RCC 7860 (cell line): ENCODE data around the gene MTF1.

Experiments used
- DNase-seq: peaks from one replicate; pipeline ENCODE4 v3.0.0-alpha.2; 2015; ENCODE audit warnings: low spot score
- FAIRE-seq: peaks from 2 replicates; lab custom pipeline; 2012; peaks lifted over from hg19 to GRCh38; lab: Jason Lieb, UNC

The MTF1 gene

DNA sequence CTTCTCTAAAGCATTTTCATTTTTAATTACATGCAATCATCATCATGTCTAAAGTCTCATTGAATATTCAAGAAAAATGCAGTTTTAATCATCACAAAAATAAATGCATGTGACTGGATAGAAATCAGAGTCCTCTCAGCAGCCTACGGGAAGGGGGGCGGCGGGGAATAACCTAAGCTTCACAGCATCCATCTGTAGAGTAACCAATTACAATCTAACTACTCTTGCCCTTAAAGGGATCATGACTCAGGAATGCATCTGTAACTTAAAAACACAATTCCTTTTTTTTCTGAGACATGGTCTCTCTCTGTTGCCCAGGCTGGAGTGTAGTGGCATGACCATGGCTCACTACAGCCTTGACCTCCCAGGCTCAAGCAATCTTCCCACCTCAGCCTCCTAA lies 22.6 kb downstream of the MTF1 start:
- no peak for FAIRE-seq
- no peak for DNase-seq

DNA sequence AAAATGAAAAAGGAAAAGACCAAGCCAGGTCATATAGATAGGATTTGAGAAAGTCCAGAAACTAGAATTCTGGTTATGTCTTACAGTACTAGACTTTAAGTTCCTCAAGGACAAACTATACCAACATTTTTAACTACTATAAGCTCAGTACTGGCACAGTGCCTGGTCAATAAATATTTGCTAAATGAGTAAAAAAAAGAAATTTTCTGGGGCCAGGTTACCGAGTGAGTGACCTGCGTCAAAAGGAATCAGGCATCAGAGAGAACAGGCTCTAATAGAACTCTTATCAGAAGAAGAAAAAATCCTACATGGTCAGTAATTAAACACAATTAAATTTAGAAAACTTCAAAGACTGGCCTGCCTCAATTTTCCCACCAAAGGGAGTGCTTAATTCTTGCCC lies 27.6 kb downstream of the MTF1 start:
- FAIRE-seq (no peak), DNase-seq (no peak)

GRCh38 chr1:37831109-37831508 lies 28.3 kb downstream of the MTF1 start:
- DNase-seq, result no peak
- no peak for FAIRE-seq

DNA sequence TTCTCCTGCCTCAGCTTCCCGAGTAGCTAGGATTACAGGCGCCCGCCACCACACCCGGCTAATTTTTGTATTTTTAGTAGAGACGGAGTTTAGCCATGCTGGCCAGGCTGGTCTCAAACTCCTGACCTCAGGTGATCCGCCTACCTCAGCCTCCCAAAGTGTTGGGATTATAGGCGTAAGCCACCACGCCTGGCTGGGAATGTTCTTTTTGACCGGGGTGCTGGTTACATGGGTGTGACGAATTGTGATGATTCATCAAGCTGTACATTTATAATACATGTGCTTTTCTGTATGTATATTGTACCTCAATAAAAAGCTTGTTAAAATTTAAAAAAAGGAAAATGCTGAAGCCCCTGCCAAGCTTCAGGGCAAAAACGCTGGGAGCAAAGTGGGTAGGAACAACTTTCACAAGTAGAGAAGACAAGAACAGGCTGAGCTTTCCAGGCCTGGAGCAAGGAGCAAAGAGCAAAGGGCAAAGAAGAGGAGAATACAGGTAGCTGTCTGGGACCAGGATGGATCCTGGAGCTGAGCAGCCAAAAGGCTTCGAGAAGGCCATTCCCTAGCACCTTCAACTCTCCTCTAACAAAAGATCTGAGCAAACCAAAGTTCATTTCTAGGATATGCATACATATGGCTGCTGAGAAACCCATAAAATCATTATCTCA lies 30.9 kb downstream of the MTF1 start:
- FAIRE-seq, result no peak

GRCh38 chr1:37825506-37825905 lies 33.9 kb downstream of the MTF1 start:
- DNase-seq (no peak), FAIRE-seq (no peak)

More for the DNA sequence above, 30.9 kb downstream of the MTF1 start:
- DNase-seq, result no peak

GRCh38 chr1:37824001-37824400 lies 35.4 kb downstream of the MTF1 start:
- DNase-seq (no peak), FAIRE-seq (no peak)

DNA sequence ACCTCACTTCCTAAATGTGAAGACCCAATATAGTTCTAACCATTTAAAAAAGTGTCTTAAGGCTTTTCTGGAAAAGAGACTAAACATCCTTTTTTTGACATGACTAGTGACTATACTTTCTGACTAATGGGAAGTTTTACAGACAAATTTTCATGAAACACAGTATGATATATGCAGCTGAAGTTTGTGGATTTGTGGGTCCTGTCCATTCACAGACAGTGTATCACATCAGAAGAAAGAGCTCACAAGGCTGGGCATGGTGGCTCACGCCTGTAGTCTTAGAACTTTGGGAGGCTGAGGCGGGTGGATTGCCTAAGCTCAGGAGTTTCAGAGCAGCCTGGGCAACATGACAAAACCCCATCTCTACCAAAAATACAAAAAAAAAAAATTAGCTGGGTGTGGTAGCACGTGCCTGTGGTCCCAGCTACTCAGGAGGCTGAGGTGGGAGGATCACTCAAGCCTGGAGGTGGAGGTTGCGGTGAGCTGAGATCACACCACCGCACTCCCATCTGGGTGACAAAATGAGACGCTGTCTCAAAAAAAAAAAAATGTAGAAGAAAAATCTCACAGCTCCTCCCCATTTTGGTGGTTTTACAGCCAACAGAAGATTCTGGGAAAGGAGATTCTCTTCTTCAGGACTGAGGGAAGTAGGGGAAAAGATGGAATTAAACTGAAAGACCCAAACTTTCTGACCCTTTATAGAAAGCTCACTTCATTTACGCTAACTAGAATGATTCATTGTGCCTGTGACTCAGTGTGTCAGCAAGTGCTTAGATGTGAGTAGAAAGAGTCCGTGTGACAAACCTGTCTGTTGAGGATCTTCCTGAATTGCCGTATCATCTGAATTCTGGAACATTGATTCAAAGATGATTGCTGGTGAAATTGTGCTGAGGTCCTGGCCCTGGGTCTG lies 36.2 kb downstream of the MTF1 start:
- DNase-seq (peak; percentile 17), FAIRE-seq (no peak)

DNA sequence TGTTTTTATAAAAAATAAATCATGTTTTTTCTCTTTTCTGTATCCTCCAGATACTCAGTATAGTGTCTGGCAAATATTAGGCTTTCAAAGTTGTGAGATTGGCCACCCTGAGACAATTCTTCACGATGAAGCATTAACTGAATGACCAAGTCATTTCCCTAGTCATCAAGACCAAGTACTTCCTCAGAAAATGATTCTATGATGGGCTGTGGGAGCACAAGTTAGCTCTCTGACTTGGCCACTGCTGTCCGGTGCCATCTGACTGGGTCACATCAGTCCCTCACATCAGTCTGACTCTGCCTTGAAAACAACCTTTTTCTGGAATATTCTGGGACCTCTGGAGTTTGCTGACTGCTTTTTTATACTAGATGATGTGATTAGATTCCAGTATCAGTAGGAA lies 37.9 kb downstream of the MTF1 start:
- FAIRE-seq, result no peak
- DNase-seq, result no peak

- no peak for DNase-seq
- no peak for FAIRE-seq
Measured at GRCh38 chr1:37817481-37817880, 41.9 kb downstream of the MTF1 start.

GRCh38 chr1:37814252-37814651 lies 45.1 kb downstream of the MTF1 start:
- FAIRE-seq, result no peak

GRCh38 chr1:37813529-37814145 lies 45.8 kb downstream of the MTF1 start:
- no peak for FAIRE-seq
- DNase-seq, result no peak

More at GRCh38 chr1:37814252-37814651, 45.1 kb downstream of the MTF1 start:
- no peak for DNase-seq

GRCh38 chr1:37811027-37811655 lies 48.3 kb downstream of the MTF1 start:
- FAIRE-seq (peak; percentile 45), DNase-seq (peak; percentile 58)

DNA sequence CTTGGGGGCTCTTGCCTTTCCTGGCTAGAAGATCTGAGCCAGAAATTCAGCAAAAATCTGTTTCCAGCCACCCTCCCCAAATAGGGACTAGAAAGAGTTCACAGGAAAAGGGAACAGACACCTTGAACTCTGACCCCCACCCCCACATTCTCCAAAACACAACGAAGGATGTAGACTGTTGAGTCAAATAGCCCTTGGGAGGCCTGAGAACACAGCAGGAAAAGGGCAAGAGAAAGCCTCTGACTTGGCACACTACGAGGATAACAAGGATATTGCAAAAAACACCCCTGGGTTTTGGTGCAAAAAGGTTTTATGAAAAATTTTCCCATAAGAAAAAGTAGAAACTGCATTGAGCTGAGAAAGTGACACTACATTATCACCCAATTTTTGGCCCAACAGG lies 49.5 kb downstream of the MTF1 start:
- DNase-seq (no peak), FAIRE-seq (no peak)

- no peak for FAIRE-seq
- DNase-seq, result peak; percentile 56
Measured at GRCh38 chr1:37808369-37809319, 50.7 kb downstream of the MTF1 start.

DNA sequence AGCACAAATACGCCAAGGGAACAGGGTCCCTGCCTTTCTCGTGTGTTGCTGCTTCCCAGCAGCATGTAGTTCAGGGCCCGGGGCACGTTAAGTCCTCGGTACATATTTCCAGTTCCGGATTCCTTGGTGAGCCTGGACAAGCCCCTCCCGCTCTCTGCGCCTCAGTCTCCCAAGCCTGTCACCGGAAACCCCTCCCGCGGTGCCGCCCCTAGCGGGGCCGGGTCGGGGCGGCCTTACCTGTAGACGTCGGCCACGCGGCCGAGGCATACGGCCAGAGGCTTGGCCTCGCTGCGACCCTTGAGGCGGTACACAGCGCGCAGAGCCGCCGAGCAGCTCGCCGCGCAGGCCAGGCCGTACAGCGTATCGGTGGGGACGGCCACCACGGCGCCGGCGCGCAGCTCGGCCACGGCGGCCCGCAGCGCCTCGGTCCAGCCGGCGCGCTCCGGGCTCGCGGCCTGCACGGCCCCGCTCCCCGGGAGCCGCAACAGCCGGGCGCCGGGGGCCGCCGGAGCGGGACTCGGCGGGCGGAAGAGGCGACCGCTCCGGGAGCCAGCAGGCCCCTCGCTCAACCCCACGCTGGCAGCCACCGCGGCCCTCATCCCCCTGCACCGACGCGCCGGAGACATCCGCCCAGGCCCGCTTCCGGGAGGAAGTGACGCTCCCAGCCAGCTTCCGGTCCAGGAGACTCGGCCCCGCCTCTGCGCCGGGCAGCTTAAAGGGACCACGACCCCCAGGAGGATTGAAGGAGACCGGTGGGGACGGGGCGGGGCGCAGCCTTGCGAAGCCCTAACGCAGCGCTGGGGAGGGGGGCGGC lies 51.6 kb downstream of the MTF1 start, which contains the start of the genes C1orf122 and YRDC:
Gene C1orf122, plus strand, starts transcription at position 236 of the 814 bp plus-strand sequence. CDS start 615 bp downstream, outside the sequence.
Gene YRDC, minus strand, starts transcription at position 654 of the 814 bp plus-strand sequence. Its CDS starts 28 bp downstream, at position 626.
- FAIRE-seq (no peak), DNase-seq (peak; percentile 79)

GRCh38 chr1:37807220-37807554 lies 52.2 kb downstream of the MTF1 start:
- FAIRE-seq (no peak), DNase-seq (no peak)

- FAIRE-seq, result no peak
- no peak for DNase-seq
Measured at GRCh38 chr1:37802439-37802838, 57.0 kb downstream of the MTF1 start.

DNA sequence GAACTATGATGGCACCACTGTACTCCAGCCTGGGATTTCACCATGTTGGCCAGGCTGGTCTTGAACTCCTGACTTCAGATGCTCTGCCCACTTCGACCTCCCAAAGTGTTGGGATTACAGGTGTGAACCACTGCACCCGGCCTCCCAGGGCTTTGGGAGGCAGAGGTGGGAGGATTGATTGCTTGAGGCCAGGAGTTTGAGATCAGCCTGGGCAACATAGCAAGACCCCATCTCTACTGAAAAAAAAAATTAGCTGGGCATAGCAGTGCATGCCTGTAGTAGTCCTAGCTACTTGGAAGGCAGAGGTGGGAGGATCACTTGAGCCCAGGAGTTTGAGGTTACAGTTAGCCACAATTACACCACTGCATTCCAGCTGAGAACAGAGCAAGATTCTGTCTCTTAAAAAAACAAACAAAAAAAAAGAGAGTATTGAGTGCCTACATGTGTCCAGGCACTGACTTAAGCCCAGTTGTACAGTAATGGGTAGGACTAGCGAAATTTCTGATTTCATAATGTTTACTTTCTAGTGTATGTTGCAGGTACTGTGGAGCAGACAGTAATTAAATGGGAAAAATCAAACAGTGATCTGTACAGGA lies 61.5 kb downstream of the MTF1 start:
- FAIRE-seq (no peak), DNase-seq (no peak)
